IMR-90 (cell line): ENCODE results near the gene RBM23. TPM values are rescaled to one million over a fixed set of nuclear protein-coding genes. Genes with fewer than 3 reads are reported as not detected.

Experiments
- ATAC-seq: fragments of 200-7000 bp; cut with Tn5 transposase; 2 replicates; pipeline ENCODE4 v1.9.1; 2020; ENCODE audit warnings: low read depth, mild to moderate bottlenecking, moderate library complexity
- BruUV-seq: library from RNA; stranded (reverse); fragments of 400-500 nt; replicated peaks from 2 replicates; lab custom pipeline; 2021; lab: Mats Ljungman, UMichigan
- CTCF ChIA-PET: fragments of 300-600 bp; formaldehyde crosslinking; extraction: SDS; loops from one replicate; lab custom pipeline; 2021; ENCODE audit warnings: antibody characterized with exemption; lab: Yijun Ruan, JAX
- POLR2A ChIA-PET: fragments of 300-600 bp; sonication (Branson Sonifier 250); formaldehyde crosslinking; loops from one replicate; lab custom pipeline; 2022; ENCODE audit warnings: antibody characterized with exemption; ENCODE audit not compliant: unreplicated experiment; lab: Charles Lee
- DNase-seq: peaks from one replicate; pipeline ENCODE4 v3.0.0; 2013
- H2AFZ ChIP-seq: replicated peaks from 2 replicates; pipeline ENCODE3; 2013; ENCODE audit warnings: low read length, mild to moderate bottlenecking; ENCODE audit not compliant: poor library complexity
- H2AK5ac ChIP-seq: 2 replicates; pipeline ENCODE4 v1.6.1; 2013; ENCODE audit warnings: low read depth, low read length, inconsistent platforms
- H2AK9ac ChIP-seq: replicated peaks from 2 replicates; pipeline ENCODE3; 2013; ENCODE audit warnings: mild to moderate bottlenecking, low read depth, low read length, moderate library complexity; ENCODE audit not compliant: poor library complexity
- H2BK120ac ChIP-seq: 2 replicates; pipeline ENCODE4 v1.6.1; 2013; ENCODE audit warnings: low read depth, low read length, inconsistent platforms
- H2BK15ac ChIP-seq: 3 replicates; pipeline ENCODE4 v1.6.1; 2013; ENCODE audit warnings: low read depth, low read length, inconsistent platforms
- H2BK20ac ChIP-seq: 2 replicates; pipeline ENCODE4 v1.6.1; 2013; ENCODE audit warnings: low read depth, mild to moderate bottlenecking, inconsistent platforms, low read length, moderate library complexity
- H2BK5ac ChIP-seq: 2 replicates; pipeline ENCODE4 v1.6.1; 2013; ENCODE audit warnings: mild to moderate bottlenecking, low read depth, low read length, inconsistent platforms; ENCODE audit not compliant: poor library complexity, severe bottlenecking
- H3K14ac ChIP-seq: replicated peaks from 2 replicates; pipeline ENCODE4 v1.6.1; 2013; ENCODE audit warnings: low read depth, low read length, inconsistent platforms
- H3K18ac ChIP-seq: 2 replicates; pipeline ENCODE4 v1.6.1; 2013; ENCODE audit warnings: low read depth, low read length, control low read depth
- H3K23ac ChIP-seq: 2 replicates; pipeline ENCODE4 v1.6.1; 2013; ENCODE audit warnings: low read depth, low read length, inconsistent platforms
- H3K27ac ChIP-seq: 2 replicates; pipeline ENCODE4 v1.5.1; 2013; ENCODE audit warnings: mild to moderate bottlenecking, control low read depth, low read length; ENCODE audit not compliant: insufficient read depth
- H3K27me3 ChIP-seq: 2 replicates; pipeline ENCODE4 v1.6.1; 2013; ENCODE audit warnings: low read length; ENCODE audit not compliant: control insufficient read depth, insufficient read depth
- H3K36me3 ChIP-seq: 2 replicates; pipeline ENCODE4 v1.6.1; 2013; ENCODE audit warnings: low read length, mixed read lengths; ENCODE audit not compliant: control insufficient read depth, insufficient read depth
- H3K4ac ChIP-seq: 2 replicates; pipeline ENCODE4 v1.6.1; 2013; ENCODE audit warnings: low read depth, low read length, inconsistent platforms
- H3K4me1 ChIP-seq: 2 replicates; pipeline ENCODE4 v1.6.1; 2013; ENCODE audit warnings: low read length, mixed read lengths; ENCODE audit not compliant: control insufficient read depth, insufficient read depth
- H3K4me2 ChIP-seq: 2 replicates; pipeline ENCODE4 v1.6.1; 2013; ENCODE audit warnings: low read depth, mild to moderate bottlenecking, control low read depth, low read length, moderate library complexity
- H3K4me3 ChIP-seq: 2 replicates; pipeline ENCODE4 v1.5.1; 2013; ENCODE audit warnings: low read depth, mild to moderate bottlenecking, control low read depth, low read length, moderate library complexity; ENCODE audit not compliant: insufficient read depth
- H3K56ac ChIP-seq: 2 replicates; pipeline ENCODE4 v1.6.1; 2013; ENCODE audit warnings: low read length, inconsistent platforms; ENCODE audit not compliant: insufficient read depth; ENCODE audit errors: extremely low read depth
- H3K79me1 ChIP-seq, 2 experiments: 2 replicates each; pipeline ENCODE4 v1.6.1; 2013; ENCODE audit warnings: low read length in 2 of 2, inconsistent platforms in 1 of 2, low read depth in 1 of 2
- H3K9ac ChIP-seq: 2 replicates; pipeline ENCODE4 v1.6.1; 2013; ENCODE audit warnings: low read depth, low read length, control low read depth
- H3K9me1 ChIP-seq: 2 replicates; pipeline ENCODE4 v1.6.1; 2013; ENCODE audit warnings: low read length, inconsistent platforms; ENCODE audit not compliant: insufficient read depth
- H3K9me3 ChIP-seq: 2 replicates; pipeline ENCODE4 v1.6.1; 2013; ENCODE audit warnings: low read length; ENCODE audit not compliant: control insufficient read depth, insufficient read depth
- H4K20me1 ChIP-seq: 2 replicates; pipeline ENCODE4 v1.6.1; 2013; ENCODE audit warnings: low read length, inconsistent platforms; ENCODE audit not compliant: insufficient read depth
- H4K5ac ChIP-seq: 2 replicates; pipeline ENCODE4 v1.6.1; 2013; ENCODE audit warnings: mild to moderate bottlenecking, low read depth, low read length, control low read depth
- H4K8ac ChIP-seq, 2 experiments: 2 replicates each; pipeline ENCODE4 v1.6.1; 2013; ENCODE audit warnings: low read depth in 2 of 2, low read length in 2 of 2, control low read depth in 1 of 2, inconsistent platforms in 1 of 2
- H4K91ac ChIP-seq: 2 replicates; pipeline ENCODE4 v1.6.1; 2013; ENCODE audit warnings: low read depth, low read length, inconsistent platforms; ENCODE audit not compliant: insufficient read depth
- FOS ChIP-seq: fragments of 150-350 bp; IDR thresholded peaks from 2 replicates; pipeline ENCODE4 v1.6.1; 2016; ENCODE audit warnings: low read depth, low read length
- NFE2L2 ChIP-seq: fragments of 150-350 bp; IDR thresholded peaks from 2 replicates; pipeline ENCODE4 v1.6.1; 2016; ENCODE audit warnings: low read depth, mild to moderate bottlenecking, low read length
- RAD21 ChIP-seq: IDR thresholded peaks from 2 replicates; pipeline ENCODE4 v1.6.1; 2012; ENCODE audit warnings: low read length, improper control_type of control experiment
- RFX5 ChIP-seq: IDR thresholded peaks from 2 replicates; pipeline ENCODE4 v1.8.0; 2012; ENCODE audit warnings: low read depth, mild to moderate bottlenecking, low read length, moderate library complexity
- WGBS, 2 experiments: methylation state at CpG; one replicate each; pipeline versions ENCODE4 v1.1.5 to v1.1.7; 2013; ENCODE audit warnings: missing lambda C conversion rate in 2 of 2; ENCODE audit not compliant: insufficient read length in 1 of 2; ENCODE audit errors: extremely low coverage in 2 of 2; 5-methylcytosine and 5-hydroxymethylcytosine counted together
- dilution Hi-C: fragments of 300-500 bp; cut with HindIII; formaldehyde crosslinking; loops from one replicate; pipeline ENCODE4 v1.14.3; 2018; ENCODE audit warnings: low sequenced_read_pairs; ENCODE audit not compliant: unreplicated experiment
- in situ Hi-C: fragments of 300-500 bp; cut with MboI; formaldehyde crosslinking; loops from 3 replicates; pipeline ENCODE4 v1.14.3; 2019; ENCODE audit warnings: low sequenced_read_pairs, inconsistent platforms, mixed read lengths
- intact Hi-C: fragments of 100-400 bp; cut with micrococcal nuclease; formaldehyde crosslinking; loops from 2 replicates; pipeline ENCODE4 v1.10.0; 2022
- polyA plus RNA-seq, 3 experiments: library from polyadenylated mRNA; depleted of rRNA; stranded (reverse); fragments of >200 nt; gene quantifications; 2 replicates each; pipeline ENCODE4 v1.2.3, GENCODE V29; 2012; ENCODE audit warnings: low replicate concordance in 1 of 3
- total RNA-seq: library from RNA; depleted of rRNA; stranded (reverse); fragments of >200 nt; gene quantifications from 2 replicates; pipeline ENCODE4 v1.2.3, GENCODE V29; 2012
- TF ChIP-seq, protein P1 (sequence below): fragments of 150-350 bp; IDR thresholded peaks from 2 replicates; pipeline ENCODE4 v1.6.1; 2016; ENCODE audit warnings: low read depth, mild to moderate bottlenecking, low read length, moderate library complexity, borderline replicate concordance

RBM23 gene
- total and polyA plus RNA-seq, 2 of the 4 experiments (the other 2 are of a cell fraction): 44.7 to 375 TPM

DNA sequence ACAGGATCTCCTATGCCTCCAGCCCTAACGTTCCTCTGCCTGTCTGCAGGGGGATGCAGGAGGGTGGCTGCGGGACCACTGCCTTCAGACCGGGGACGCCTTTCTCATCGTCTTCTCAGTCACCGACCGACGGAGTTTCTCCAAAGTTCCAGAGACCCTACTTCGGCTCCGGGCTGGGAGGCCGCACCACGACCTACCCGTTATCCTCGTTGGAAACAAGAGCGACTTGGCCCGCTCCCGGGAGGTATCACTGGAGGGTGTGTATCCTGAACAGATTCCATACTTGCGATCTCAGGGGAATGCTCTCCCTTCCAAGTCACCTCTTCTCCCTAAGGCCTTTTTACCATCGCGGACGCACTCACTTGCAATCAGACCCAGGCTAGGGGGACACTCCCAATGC is 33.0 kb downstream of the RBM23 start:
- Histone ChIP-seq H3K18ac (no peak overlapping the region), H2BK20ac (no peak overlapping the region), H2BK120ac (no peak overlapping the region), H3K56ac (no peak overlapping the region), H3K27ac (no peak overlapping the region), H3K4me2 (no peak overlapping the region), H4K8ac (peak overlapping the region; percentile 27 to 97; a peak in 2 of 4 replicates), H4K20me1 (no peaks in the 10 kb centered on the region), H4K5ac (no peak overlapping the region), H2AK5ac (peak overlapping the region; percentile 58; the same call in 1 of the 2 replicates), H3K79me1 (peaks cover 7 to 17% of the 10 kb centered on the region in 2 experiments; a peak in 3 of 4 replicates), H2BK15ac (no peak overlapping the region), H2BK5ac (no peak overlapping the region), H2AFZ (peak overlapping the region; percentile 98), H3K36me3 (no peaks in the 10 kb centered on the region), H2AK9ac (peak overlapping the region; percentile 17), H3K9me1 (peaks cover 11% of the 10 kb centered on the region; the same call in 1 of the 2 replicates), H3K9me3 (no peaks in the 10 kb centered on the region), H3K9ac (no peak overlapping the region), H3K4ac (no peak overlapping the region), H3K14ac (no peak overlapping the region), H3K27me3 (no peaks in the 10 kb centered on the region), H3K23ac (no peak overlapping the region), H4K91ac (no peak overlapping the region), H3K4me3 (no peak overlapping the region), H3K4me1 (peaks cover 5% of the 10 kb centered on the region; the same call in 1 of the 2 replicates)
- in situ Hi-C loops: no loop called here
- ChIA-PET POLR2A (no interaction called here), CTCF (interaction anchor here (1.6 to 1.8 kb wide), 2 partner anchors 13 to 14 kb away, joined by 5 to 7 read pairs; no protein-coding TSS in a partner anchor)
- TF ChIP-seq RFX5 (no peak), NFE2L2 (no peak), RAD21 (no peak), FOS (no peak)
- TF ChIP-seq, protein P1, sequence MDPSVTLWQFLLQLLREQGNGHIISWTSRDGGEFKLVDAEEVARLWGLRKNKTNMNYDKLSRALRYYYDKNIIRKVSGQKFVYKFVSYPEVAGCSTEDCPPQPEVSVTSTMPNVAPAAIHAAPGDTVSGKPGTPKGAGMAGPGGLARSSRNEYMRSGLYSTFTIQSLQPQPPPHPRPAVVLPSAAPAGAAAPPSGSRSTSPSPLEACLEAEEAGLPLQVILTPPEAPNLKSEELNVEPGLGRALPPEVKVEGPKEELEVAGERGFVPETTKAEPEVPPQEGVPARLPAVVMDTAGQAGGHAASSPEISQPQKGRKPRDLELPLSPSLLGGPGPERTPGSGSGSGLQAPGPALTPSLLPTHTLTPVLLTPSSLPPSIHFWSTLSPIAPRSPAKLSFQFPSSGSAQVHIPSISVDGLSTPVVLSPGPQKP: no peak
- no peak for ATAC-seq
- intact Hi-C loops: loop anchor here (2.0 kb wide), 1 partner anchor 13 kb away; no protein-coding TSS in a partner anchor
- DNase-seq: no peak
- no TSS peak for BruUV-seq
- dilution Hi-C loops: no loop called here
- 91% methylated on average over 20 of the region's 21 CpGs; no CpG with 5 or more reads in 1 of the 2 experiments for WGBS, 2 experiments
